ENCODE results near the gene AAK1. TPM values are rescaled to one million over a fixed set of nuclear protein-coding genes. Genes with fewer than 3 reads are reported as not detected.

The AAK1 gene
- total RNA-seq, 2 experiments from 2014 or later: 114 to 115 TPM

GRCh38 chr2:69631402-69631801 lies 12.1 kb downstream of the AAK1 start:
- no peak overlapping the region for H3K4me3 Mint-ChIP-seq
- ChIA-PET CTCF (interaction anchor here (0.5 to 1.2 kb wide), 4 partner anchors 9 to 71 kb away, joined by 3 to 6 read pairs (median 3); no protein-coding TSS in a partner anchor), POLR2A (interaction anchor here (0.9 to 1.4 kb wide), 4 partner anchors 10 to 49 kb away, joined by 3 to 5 read pairs (median 4); no protein-coding TSS in a partner anchor)
- peak overlapping the region; percentile 77 for H3K27ac Mint-ChIP-seq
- no peak for TF ChIP-seq CTCF (IDR thresholded peaks at IDR 0.05)
- intact Hi-C loops (cut with micrococcal nuclease): no loop called here
- peaks cover 2% of the 10 kb centered on the region for H3K9me3 Mint-ChIP-seq
- ATAC-seq (no peak), DNase-seq (no peak)
- H3K36me3 Mint-ChIP-seq (ENCODE audit: low read depth): peaks cover 25% of the 10 kb centered on the region
- peaks cover 41% of the 10 kb centered on the region for H3K4me1 Mint-ChIP-seq (ENCODE audit: low read depth)
- H3K27me3 Mint-ChIP-seq: no peaks in the 10 kb centered on the region

GRCh38 chr2:69629921-69630608 lies 13.5 kb downstream of the AAK1 start:
- no peak overlapping the region for H3K4me3 Mint-ChIP-seq

GRCh38 chr2:69628325-69629021 lies 15.1 kb downstream of the AAK1 start:
- DNase-seq: peak; percentile 57
- intact Hi-C loops (cut with micrococcal nuclease): no loop called here
- H3K9me3 Mint-ChIP-seq: no peaks in the 10 kb centered on the region
- no peak for TF ChIP-seq CTCF (IDR thresholded peaks at IDR 0.05)
- H3K27ac Mint-ChIP-seq: no peak overlapping the region
- peaks cover 26% of the 10 kb centered on the region for H3K4me1 Mint-ChIP-seq (ENCODE audit: low read depth)
- POLR2A ChIA-PET: interaction anchor here (1.0 to 4.0 kb wide), 7 partner anchors 9 to 467 kb away, joined by 3 to 21 read pairs (median 4); partner anchors contain the start of gene AAK1
- no peaks in the 10 kb centered on the region for H3K27me3 Mint-ChIP-seq
- H3K4me3 Mint-ChIP-seq: no peak overlapping the region
- CTCF ChIA-PET: interaction anchor here (1.2 to 7.4 kb wide), 13 partner anchors 8 to 508 kb away, joined by 3 to 40 read pairs (median 6); no protein-coding TSS in a partner anchor
- ATAC-seq: peak; percentile 85
- H3K36me3 Mint-ChIP-seq (ENCODE audit: low read depth): peaks cover 11% of the 10 kb centered on the region

More at GRCh38 chr2:69629921-69630608, 13.5 kb downstream of the AAK1 start:
- ChIA-PET CTCF (interaction anchor here (1.5 to 7.4 kb wide), 3 partner anchors 9 to 506 kb away, joined by 3 to 40 read pairs (median 9); no protein-coding TSS in a partner anchor), POLR2A (interaction anchor here (0.8 kb wide), 1 partner anchor 10 kb away, joined by 3 read pairs; no protein-coding TSS in a partner anchor)
- Mint-ChIP-seq H3K4me1 (ENCODE audit: low read depth) (peaks cover 34% of the 10 kb centered on the region), H3K9me3 (no peaks in the 10 kb centered on the region), H3K27ac (peak overlapping the region; percentile 77), H3K36me3 (ENCODE audit: low read depth) (peaks cover 22% of the 10 kb centered on the region), H3K27me3 (no peaks in the 10 kb centered on the region)
- TF ChIP-seq CTCF (IDR thresholded peaks at IDR 0.05): no peak
- intact Hi-C loops (cut with micrococcal nuclease): no loop called here
- DNase-seq: no peak
- no peak for ATAC-seq

- POLR2A ChIA-PET: interaction anchor here (0.6 to 1.0 kb wide), 3 partner anchors 16 to 24 kb away, joined by 3 to 5 read pairs (median 3); partner anchors contain the start of gene AAK1
Measured at GRCh38 chr2:69625078-69625795, 18.3 kb downstream of the AAK1 start.

More at GRCh38 chr2:69625078-69625795, 18.3 kb downstream of the AAK1 start:
- DNase-seq (peak; percentile 37), ATAC-seq (peak; percentile 21)
- no peaks in the 10 kb centered on the region for H3K27me3 Mint-ChIP-seq
- TF ChIP-seq CTCF (IDR thresholded peaks at IDR 0.05): no peak
- H3K36me3 Mint-ChIP-seq (ENCODE audit: low read depth): peaks cover 13% of the 10 kb centered on the region
- no peak overlapping the region for H3K4me3 Mint-ChIP-seq
- intact Hi-C loops (cut with micrococcal nuclease): loop anchor here (1.0 kb wide), 1 partner anchor 9 kb away; no protein-coding TSS in a partner anchor
- peaks cover 4% of the 10 kb centered on the region for H3K9me3 Mint-ChIP-seq
- H3K4me1 Mint-ChIP-seq (ENCODE audit: low read depth): peaks cover 16% of the 10 kb centered on the region
- CTCF ChIA-PET: interaction anchor here (1.5 to 7.4 kb wide), 3 partner anchors 14 to 64 kb away, joined by 4 to 40 read pairs (median 4); no protein-coding TSS in a partner anchor
- no peak overlapping the region for H3K27ac Mint-ChIP-seq
